Suprapubic skin (tissue), 4 donors: ENCODE results near the gene ARFRP1.

ENCODE experiments used
- POLR2A ChIP-seq, 2 donors: fragments of 450-650 bp; IDR thresholded peaks; one replicate each; pipeline ENCODE4 v1.6.1; 2017; ENCODE audit warnings: antibody characterized with exemption in 2 of 2, mild to moderate bottlenecking in 2 of 2, moderate library complexity in 2 of 2
- POLR2AphosphoS5 ChIP-seq, 3 donors: sonication (generic); formaldehyde crosslinking; IDR thresholded peaks; one replicate each; pipeline ENCODE4 v1.6.1; 2017; ENCODE audit warnings: antibody characterized with exemption in 3 of 3
- TF ChIP-seq, protein P1 (sequence below), 2 donors: fragments of 200-600 bp in 1 of 2; fragments of 450-650 bp in 1 of 2; sonication (generic) in 1 of 2; IDR thresholded peaks; one replicate each; pipeline ENCODE4 v1.5.1; 2016 to 2019; ENCODE audit warnings: antibody characterized with exemption in 2 of 2, mild to moderate bottlenecking in 1 of 2, moderate library complexity in 1 of 2

- TF ChIP-seq, protein P1, sequence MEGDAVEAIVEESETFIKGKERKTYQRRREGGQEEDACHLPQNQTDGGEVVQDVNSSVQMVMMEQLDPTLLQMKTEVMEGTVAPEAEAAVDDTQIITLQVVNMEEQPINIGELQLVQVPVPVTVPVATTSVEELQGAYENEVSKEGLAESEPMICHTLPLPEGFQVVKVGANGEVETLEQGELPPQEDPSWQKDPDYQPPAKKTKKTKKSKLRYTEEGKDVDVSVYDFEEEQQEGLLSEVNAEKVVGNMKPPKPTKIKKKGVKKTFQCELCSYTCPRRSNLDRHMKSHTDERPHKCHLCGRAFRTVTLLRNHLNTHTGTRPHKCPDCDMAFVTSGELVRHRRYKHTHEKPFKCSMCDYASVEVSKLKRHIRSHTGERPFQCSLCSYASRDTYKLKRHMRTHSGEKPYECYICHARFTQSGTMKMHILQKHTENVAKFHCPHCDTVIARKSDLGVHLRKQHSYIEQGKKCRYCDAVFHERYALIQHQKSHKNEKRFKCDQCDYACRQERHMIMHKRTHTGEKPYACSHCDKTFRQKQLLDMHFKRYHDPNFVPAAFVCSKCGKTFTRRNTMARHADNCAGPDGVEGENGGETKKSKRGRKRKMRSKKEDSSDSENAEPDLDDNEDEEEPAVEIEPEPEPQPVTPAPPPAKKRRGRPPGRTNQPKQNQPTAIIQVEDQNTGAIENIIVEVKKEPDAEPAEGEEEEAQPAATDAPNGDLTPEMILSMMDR (IDR thresholded peaks at IDR 0.05), result no peak
- no peak for TF ChIP-seq POLR2AphosphoS5 (IDR thresholded peaks at IDR 0.05)
- TF ChIP-seq POLR2A (IDR thresholded peaks at IDR 0.05), result no peak
Observed at GRCh38 chr20:63744574-63745423, 37.0 kb upstream of the ARFRP1 start.
